HG02885 (cell line): ENCODE data around the gene ZNF232.
A peak's percentile ranks its signal among the peaks of the same experiment; 100 is the strongest.
"Not testable (repeated sequence)": the region's sequence is repeated elsewhere in the genome, so short reads cannot be mapped to it uniquely, and the experiment has no call there.

Experiments used
- ATAC-seq: cut with Tn5 transposase; IDR thresholded peaks from one replicate; pipeline ENCODE4 v1.9.1; 2021; ENCODE audit warnings: mild to moderate bottlenecking; ENCODE audit not compliant: unreplicated experiment, poor library complexity

The ZNF232 gene

GRCh38 chr17:5111402-5112204, at the start of gene ZNF232:
Gene ZNF232 (minus strand): TSS chr17:5111878. CDS start chr17:5111822, 56 bp downstream.
- ATAC-seq, result peak; percentile 80

- not testable (repeated sequence) for ATAC-seq
Observed at GRCh38 chr17:5160702-5161101, 49.0 kb upstream of the ZNF232 start.

GRCh38 chr17:5146122-5146521, 34.4 kb upstream of the ZNF232 start:
- ATAC-seq, result not testable (repeated sequence)

GRCh38 chr17:5142877-5143276, 31.2 kb upstream of the ZNF232 start:
- ATAC-seq, result not testable (repeated sequence)

GRCh38 chr17:5139458-5139732, 27.7 kb upstream of the ZNF232 start:
- ATAC-seq, result no peak

- no peak for ATAC-seq
Observed at GRCh38 chr17:5138616-5139457, 27.2 kb upstream of the ZNF232 start.

- ATAC-seq, result not testable (repeated sequence)
Observed at GRCh38 chr17:5138198-5138544, 26.5 kb upstream of the ZNF232 start.

GRCh38 chr17:5137511-5138197, 26.0 kb upstream of the ZNF232 start:
- ATAC-seq, result not testable (repeated sequence)

- not testable (repeated sequence) for ATAC-seq
Observed at GRCh38 chr17:5136580-5137412, 25.1 kb upstream of the ZNF232 start.

GRCh38 chr17:5135726-5136579, 24.3 kb upstream of the ZNF232 start:
- no peak for ATAC-seq

GRCh38 chr17:5135131-5135712, 23.5 kb upstream of the ZNF232 start:
- ATAC-seq, result not testable (repeated sequence)

- ATAC-seq, result not testable (repeated sequence)
Observed at GRCh38 chr17:5134571-5134970, 22.9 kb upstream of the ZNF232 start.

GRCh38 chr17:5133961-5134360, 22.3 kb upstream of the ZNF232 start:
- ATAC-seq, result not testable (repeated sequence)

- no peak for ATAC-seq
Observed at GRCh38 chr17:5133311-5133710, 21.6 kb upstream of the ZNF232 start.

GRCh38 chr17:5132503-5133225, 21.0 kb upstream of the ZNF232 start:
- ATAC-seq, result not testable (repeated sequence)

- ATAC-seq, result not testable (repeated sequence)
Observed at GRCh38 chr17:5131799-5132502, 20.3 kb upstream of the ZNF232 start.

GRCh38 chr17:5131146-5131715, 19.6 kb upstream of the ZNF232 start:
- no peak for ATAC-seq
